GM12878 (cell line): Measurements from ENCODE around the gene SETBP1. TPM values are rescaled to one million over a fixed set of nuclear protein-coding genes. Genes with fewer than 3 reads are reported as not detected.
A peak's percentile ranks its signal among the peaks of the same experiment; 100 is the strongest.

Experiments
- ATAC-seq: fragments of 200-7000 bp; cut with Tn5 transposase; 3 replicates; pipeline ENCODE4 v1.9.1; 2020; ENCODE audit warnings: mild to moderate bottlenecking, moderate library complexity
- BruUV-seq: library from RNA; stranded (reverse); fragments of 400-500 nt; replicated peaks from 2 replicates; lab custom pipeline; 2021; lab: Mats Ljungman, UMichigan
- CTCF ChIA-PET: fragments of 300-600 bp; sonication (Branson Sonifier 250); formaldehyde crosslinking; extraction: SDS; loops from one replicate; lab custom pipeline; 2021; ENCODE audit warnings: inconsistent platforms; lab: Yijun Ruan, JAX
- POLR2A ChIA-PET: fragments of 350-600 bp; formaldehyde crosslinking; extraction: SDS; loops from one replicate; lab custom pipeline; 2021; ENCODE audit warnings: inconsistent platforms; lab: Charles Lee
- RAD21 ChIA-PET: fragments of 300-600 bp; sonication (Branson Sonifier 250); formaldehyde crosslinking; loops from one replicate; lab custom pipeline; 2023; ENCODE audit warnings: antibody characterized with exemption; ENCODE audit not compliant: unreplicated experiment; lab: Charles Lee
- SMC1A ChIA-PET: fragments of 300-600 bp; sonication (Branson Sonifier 250); formaldehyde crosslinking; loops from one replicate; lab custom pipeline; 2023; ENCODE audit not compliant: unreplicated experiment, uncharacterized antibody; lab: Charles Lee
- DNase-seq: peaks from one replicate; pipeline ENCODE4 v3.0.0-alpha.2; 2011; ENCODE audit warnings: low read depth, low spot score
- FAIRE-seq: peaks from 3 replicates; lab custom pipeline; 2011; peaks lifted over from hg19 to GRCh38; lab: Jason Lieb, UNC
- H2AFZ ChIP-seq: 2 replicates; pipeline ENCODE4 v1.6.0; 2011; ENCODE audit warnings: low read depth, low read length, control low read depth; ENCODE audit not compliant: control insufficient read depth
- H3K27ac ChIP-seq: 2 replicates; pipeline ENCODE4 v1.5.1; 2011; ENCODE audit warnings: control low read depth; ENCODE audit not compliant: control insufficient read depth, insufficient read depth
- H3K27me3 ChIP-seq, 2 experiments: replicated peaks in 1 of 2; 2 replicates each; pipeline versions ENCODE4 v1.6.0 to v1.6.1; 2011; ENCODE audit warnings: low read length in 1 of 2; ENCODE audit not compliant: control insufficient read depth in 2 of 2, insufficient read depth in 2 of 2
- H3K36me3 ChIP-seq, 2 experiments: 2 replicates each; pipeline ENCODE4 v1.5.1; 2011; ENCODE audit warnings: low read length in 1 of 2; ENCODE audit not compliant: control insufficient read depth in 2 of 2, insufficient read depth in 2 of 2
- H3K4me1 ChIP-seq: 2 replicates; pipeline ENCODE4 v1.6.1; 2011; ENCODE audit warnings: mild to moderate bottlenecking, low read length, moderate library complexity, mixed read lengths; ENCODE audit not compliant: control insufficient read depth, insufficient read depth
- H3K4me2 ChIP-seq: 2 replicates; pipeline ENCODE4 v1.6.0; 2011; ENCODE audit warnings: control low read depth; ENCODE audit not compliant: control insufficient read depth, insufficient read depth
- H3K4me3 ChIP-seq: fragments of 200-600 bp; sonication (generic); 2 replicates; pipeline ENCODE4 v1.5.1; 2016
- H3K79me2 ChIP-seq: 2 replicates; pipeline ENCODE4 v1.6.0; 2011; ENCODE audit warnings: low read length; ENCODE audit not compliant: control insufficient read depth, insufficient read depth
- H3K9ac ChIP-seq: 2 replicates; pipeline ENCODE4 v1.8.0; 2011; ENCODE audit warnings: low read length, control low read depth, mixed read lengths; ENCODE audit not compliant: control insufficient read depth, insufficient read depth
- H3K9me3 ChIP-seq: replicated peaks from 3 replicates; pipeline ENCODE4 v1.5.1; 2011; ENCODE audit warnings: mild to moderate bottlenecking, low read length; ENCODE audit not compliant: control insufficient read depth, insufficient read depth
- H4K20me1 ChIP-seq: 2 replicates; pipeline ENCODE4 v1.6.0; 2011; ENCODE audit not compliant: control insufficient read depth, insufficient read depth
- ASH2L ChIP-seq: fragments of 300-600, 200-600 bp; sonication (generic); IDR thresholded peaks from 2 replicates; pipeline ENCODE4 v1.6.1; 2017; ENCODE audit warnings: low read depth, mild to moderate bottlenecking, borderline replicate concordance
- CBFB ChIP-seq: IDR thresholded peaks from 2 replicates; pipeline ENCODE4 v1.6.1; 2016; ENCODE audit warnings: antibody characterized with exemption, low read depth
- CHD1 ChIP-seq: IDR thresholded peaks from 2 replicates; pipeline ENCODE4 v1.6.1; 2012; ENCODE audit warnings: low read depth, low read length, improper control_type of control experiment
- MAX ChIP-seq: IDR thresholded peaks from 2 replicates; pipeline ENCODE4 v1.6.1; 2012; ENCODE audit warnings: low read depth, low read length, improper control_type of control experiment
- TCF3 ChIP-seq: IDR thresholded peaks from 2 replicates; pipeline ENCODE4 v1.6.1; 2012; ENCODE audit warnings: low read depth, mild to moderate bottlenecking, low read length, borderline replicate concordance; ENCODE audit not compliant: insufficient read depth
- YY1 ChIP-seq: IDR thresholded peaks from 2 replicates; pipeline ENCODE4 v1.6.1; 2011; ENCODE audit warnings: low read depth, mild to moderate bottlenecking, low read length
- ZBTB4 ChIP-seq: fragments of 450-650 bp; formaldehyde crosslinking; IDR thresholded peaks from 2 replicates; pipeline ENCODE4 v1.4.0; 2022; ENCODE audit warnings: mild to moderate bottlenecking, moderate library complexity
- WGBS: methylation state at CpG from one replicate; pipeline ENCODE4 v1.1.6; 2016; ENCODE audit warnings: low lambda C conversion rate; ENCODE audit not compliant: insufficient replicate concordance, insufficient coverage; ENCODE audit errors: missing lambda C conversion rate; 5-methylcytosine and 5-hydroxymethylcytosine counted together
- in situ Hi-C: fragments of 300-500 bp; cut with MboI; formaldehyde crosslinking; loops from 9 replicates; pipeline ENCODE4 v1.14.3; 2018; ENCODE audit warnings: mixed read lengths
- intact Hi-C: fragments of 100-400 bp; cut with micrococcal nuclease; formaldehyde crosslinking; loops from one replicate; pipeline ENCODE4 v1.14.2; 2022; ENCODE audit not compliant: unreplicated experiment
- polyA plus RNA-seq, 11 experiments: library from polyadenylated mRNA; depleted of rRNA in 4 of 11; unstranded in 6 of 11; stranded (reverse) in 5 of 11; fragments of >200 nt; fragmentation: Nextera tagmentation in 4 of 11; fragmentation: Illumina TruSeq in 1 of 11; extraction: Ambion mirVana in 4 of 11; extraction: Trizol in 1 of 11; gene quantifications; 1 replicate in 1 of 11; 2 replicates in 10 of 11; pipeline versions ENCODE4 v1.2.1 to v1.2.3, GENCODE V29; 2011 to 2016; ENCODE audit warnings: inconsistent platforms in 2 of 11, missing spikeins in 2 of 11, low read depth in 1 of 11
- total RNA-seq, 4 experiments: library from RNA; depleted of rRNA in 3 of 4; stranded (reverse); fragments of >200 nt in 3 of 4; fragmentation: Illumina TruSeq in 1 of 4; extraction: Trizol in 1 of 4; gene quantifications; 2 replicates each; pipeline versions ENCODE4 v1.2.1 to v1.2.3, GENCODE V29; 2013 to 2021

Gene SETBP1
- total and polyA plus RNA-seq, 10 of the 15 experiments (the other 5 are each of a cell fraction or from before 2014, with no cell fraction given): 0.99 to 29.7 (median 8.3) TPM

- no peak overlapping the region for H3K4me3 ChIP-seq
Observed at GRCh38 chr18:44977856-44978255, 297.2 kb downstream of the SETBP1 start.

More at GRCh38 chr18:44977856-44978255, 297.2 kb downstream of the SETBP1 start:
- Histone ChIP-seq H3K9ac (no peak overlapping the region), H3K79me2 (no peaks in the 10 kb centered on the region), H3K4me2 (no peak overlapping the region), H2AFZ (no peak overlapping the region), H3K4me1 (no peaks in the 10 kb centered on the region), H3K27ac (no peak overlapping the region), H3K36me3 (no peaks in the 10 kb centered on the region; a peak in 1 of 4 replicates), H3K27me3 (no peaks in the 10 kb centered on the region), H4K20me1 (no peaks in the 10 kb centered on the region), H3K9me3 (no peaks in the 10 kb centered on the region)
- ChIA-PET POLR2A (interaction anchor here (0.5 kb wide), 1 partner anchor 294 kb away, joined by 3 read pairs; no protein-coding TSS in a partner anchor), SMC1A (interaction anchor here (0.6 to 1.4 kb wide), 6 partner anchors 25 to 220 kb away, joined by 3 read pairs; no protein-coding TSS in a partner anchor), RAD21 (no interaction called here), CTCF (interaction anchor here (2.0 kb wide), 1 partner anchor 235 kb away, joined by 5 read pairs; no protein-coding TSS in a partner anchor)
- intact Hi-C loops: loop anchor here (5.0 kb wide), 1 partner anchor 234 kb away; no protein-coding TSS in a partner anchor
- BruUV-seq: TSS peak; percentile 4
- no peak for ATAC-seq
- in situ Hi-C loops: no loop called here
- DNase-seq: no peak
- WGBS: 83% methylated on average over 4 of the region's 4 CpGs
- TF ChIP-seq YY1: no peak
- no peak for TF ChIP-seq ZBTB4 (CRISPR knock-in tag)
- TF ChIP-seq MAX: no peak
- TF ChIP-seq CBFB: no peak
- TF ChIP-seq ASH2L: no peak
- no peak for TF ChIP-seq CHD1
- TF ChIP-seq TCF3: no peak
- FAIRE-seq: no peak
